Hematopoietic multipotent progenitor cell treated with erythropoietin and hydrocortisone succinate and interleukin-3 and kit ligand, for 15 days (in vitro differentiated cells): ENCODE results near the gene CACNA1C.
A peak's percentile ranks its signal among the peaks of the same experiment; 100 is the strongest.
"Not testable (repeated sequence)": the region's sequence is repeated elsewhere in the genome, so short reads cannot be mapped to it uniquely, and the experiment has no call there.

Experiments
- DNase-seq: peaks from one replicate; pipeline ENCODE4 v3.0.0-alpha.2; 2015; ENCODE audit warnings: low spot score

CACNA1C gene

DNA sequence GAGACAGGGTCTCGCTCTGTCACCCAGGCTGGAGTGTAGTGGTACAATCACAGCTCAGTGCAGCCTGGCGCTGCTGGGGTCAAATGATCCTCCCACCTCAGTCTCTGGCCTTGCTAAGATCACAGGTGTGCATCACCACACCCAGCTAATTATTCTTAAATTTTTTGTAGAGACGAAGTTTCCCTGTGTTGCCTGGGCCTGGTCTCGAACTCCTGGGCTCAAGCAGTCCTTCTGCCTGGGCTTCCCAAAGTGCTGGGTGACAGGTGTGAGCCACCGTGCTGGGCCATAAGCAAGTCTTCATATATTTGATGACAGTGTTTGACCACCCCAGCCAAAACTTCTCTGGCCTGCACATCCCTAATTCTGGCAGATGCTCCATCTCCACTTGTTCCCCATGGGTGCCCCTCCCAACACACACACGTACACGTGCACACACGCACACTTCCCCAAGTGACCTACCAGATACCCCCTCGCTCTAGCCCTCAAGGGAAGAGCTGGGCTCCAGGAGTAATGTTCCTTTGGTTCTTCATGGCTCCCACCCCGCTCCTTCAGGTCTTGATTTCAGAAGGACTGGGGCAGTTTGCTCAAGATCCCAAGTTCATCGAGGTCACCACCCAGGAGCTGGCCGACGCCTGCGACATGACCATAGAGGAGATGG is 637.7 kb downstream of the CACNA1C start:
- DNase-seq = no peak

DNA sequence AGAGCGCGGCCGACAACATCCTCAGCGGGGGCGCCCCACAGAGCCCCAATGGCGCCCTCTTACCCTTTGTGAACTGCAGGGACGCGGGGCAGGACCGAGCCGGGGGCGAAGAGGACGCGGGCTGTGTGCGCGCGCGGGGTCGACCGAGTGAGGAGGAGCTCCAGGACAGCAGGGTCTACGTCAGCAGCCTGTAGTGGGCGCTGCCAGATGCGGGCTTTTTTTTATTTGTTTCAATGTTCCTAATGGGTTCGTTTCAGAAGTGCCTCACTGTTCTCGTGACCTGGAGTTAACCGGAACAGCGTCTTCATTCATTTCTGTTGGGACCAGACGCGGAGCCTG is 638.2 kb downstream of the CACNA1C start:
- peak; percentile 63 for DNase-seq

DNA sequence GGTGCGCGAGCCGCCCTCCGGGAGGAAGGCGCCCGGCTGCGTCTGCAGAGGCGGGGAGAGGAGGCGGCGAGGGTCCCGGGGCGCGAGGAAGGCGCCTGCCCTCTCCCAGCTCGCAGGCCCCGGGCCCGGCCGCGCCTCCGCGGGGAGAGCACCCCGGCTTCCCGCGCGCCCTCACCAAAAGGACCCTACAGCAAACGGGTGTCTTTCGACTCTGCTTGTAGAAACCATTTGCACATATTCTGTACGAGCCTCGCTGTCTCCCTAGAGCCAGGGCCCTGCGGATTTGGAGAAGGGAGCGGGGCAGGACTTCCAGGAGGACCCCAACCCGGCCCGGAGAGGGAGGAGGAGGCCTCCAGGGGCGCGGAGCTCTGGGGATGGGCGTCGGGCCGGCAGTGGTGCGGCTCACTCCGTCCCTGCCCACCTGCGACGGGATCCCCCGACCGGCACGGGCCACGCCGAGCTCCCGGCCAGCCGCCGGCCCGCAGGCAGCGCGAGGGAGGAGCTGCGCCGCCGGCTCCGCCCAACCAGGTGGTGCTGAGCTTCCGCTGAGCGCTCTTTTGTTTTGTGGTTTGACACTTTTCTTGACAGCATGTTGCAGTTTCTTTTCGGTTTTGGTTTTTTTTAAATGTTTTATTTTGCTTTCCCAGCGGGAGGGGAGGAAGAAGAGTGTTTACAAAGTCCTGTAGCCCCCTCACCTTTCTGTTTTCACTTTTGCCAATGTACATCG is 638.7 kb downstream of the CACNA1C start:
- DNase-seq = peak; percentile 42

DNA sequence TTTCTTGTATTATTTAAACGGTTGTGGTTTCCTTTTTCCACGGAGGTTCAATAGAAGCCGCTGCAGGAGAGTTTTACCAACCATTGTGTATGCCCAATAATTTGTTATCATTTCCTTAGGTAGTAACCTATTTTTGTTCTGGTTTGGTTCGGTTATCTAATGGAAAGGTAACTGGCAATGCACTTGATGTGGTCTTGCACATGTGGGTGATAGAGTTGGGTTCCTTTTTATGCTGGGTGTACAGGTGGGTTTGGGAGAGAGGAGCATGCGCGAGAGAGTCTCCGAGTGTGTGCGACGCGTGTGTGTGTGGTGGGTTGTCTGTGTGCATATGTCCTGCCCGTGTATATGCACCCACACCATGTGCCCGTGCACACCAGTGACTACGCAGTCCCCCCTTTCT is 639.3 kb downstream of the CACNA1C start:
- DNase-seq = no peak

DNA sequence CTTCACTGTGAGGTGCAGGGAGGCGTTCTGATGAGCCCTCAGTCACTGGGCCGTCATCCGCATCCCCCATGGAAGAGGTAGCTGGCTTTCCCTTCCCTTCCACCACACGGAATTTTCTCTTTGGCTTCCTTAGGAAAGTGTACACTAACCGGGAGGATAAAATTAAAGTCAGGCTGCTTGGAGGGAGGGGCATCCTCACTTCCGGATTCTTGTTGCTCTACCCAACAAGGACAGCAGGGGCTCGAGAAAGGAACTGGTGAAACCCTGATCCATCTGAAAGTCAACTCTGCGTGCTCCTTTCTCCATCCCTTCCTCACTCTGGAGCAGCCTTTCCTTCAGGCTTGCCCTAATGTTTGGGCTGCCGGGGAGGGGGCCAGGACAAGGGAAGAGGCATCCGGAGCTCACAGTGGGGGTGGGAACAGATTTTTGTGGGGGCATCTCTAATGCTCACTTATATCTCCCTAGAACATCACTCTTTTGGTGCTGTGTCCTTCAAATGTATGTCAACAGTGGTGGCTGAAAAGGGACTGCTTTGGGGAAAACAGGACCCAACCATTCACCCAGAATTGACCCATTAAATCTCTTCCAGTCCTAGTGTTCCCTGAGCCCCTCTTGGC is 640.6 kb downstream of the CACNA1C start:
- DNase-seq = peak; percentile 39

DNA sequence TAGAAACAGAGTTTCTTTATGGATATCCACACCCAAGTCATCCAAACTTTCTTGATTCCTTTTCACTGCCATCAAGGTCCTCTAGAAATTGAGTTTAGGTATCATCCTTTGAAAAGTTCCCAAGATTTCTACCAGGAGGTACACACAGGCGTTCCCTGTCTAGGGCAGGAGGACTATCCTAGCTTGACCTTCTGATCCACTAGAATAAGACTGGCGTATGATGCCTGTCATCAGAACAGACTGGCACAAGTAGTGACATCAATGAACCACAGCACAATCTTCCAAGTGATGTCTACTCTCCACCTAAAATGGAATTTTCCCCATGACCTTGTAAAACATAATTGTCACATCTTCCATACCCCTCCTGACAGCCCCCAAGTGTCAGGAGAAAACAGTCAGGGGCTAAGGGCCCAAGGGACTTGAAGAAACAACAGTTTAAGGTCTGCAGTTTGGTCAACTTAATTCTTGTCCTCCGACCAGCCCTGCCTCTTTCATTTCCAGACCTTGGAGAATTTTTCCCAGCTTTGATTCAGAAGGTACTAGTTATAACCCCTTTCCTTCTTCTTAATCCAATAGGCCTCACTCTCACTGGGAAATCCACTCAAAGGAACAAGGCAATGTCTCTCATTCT is 641.3 kb downstream of the CACNA1C start:
- DNase-seq = no peak

DNA sequence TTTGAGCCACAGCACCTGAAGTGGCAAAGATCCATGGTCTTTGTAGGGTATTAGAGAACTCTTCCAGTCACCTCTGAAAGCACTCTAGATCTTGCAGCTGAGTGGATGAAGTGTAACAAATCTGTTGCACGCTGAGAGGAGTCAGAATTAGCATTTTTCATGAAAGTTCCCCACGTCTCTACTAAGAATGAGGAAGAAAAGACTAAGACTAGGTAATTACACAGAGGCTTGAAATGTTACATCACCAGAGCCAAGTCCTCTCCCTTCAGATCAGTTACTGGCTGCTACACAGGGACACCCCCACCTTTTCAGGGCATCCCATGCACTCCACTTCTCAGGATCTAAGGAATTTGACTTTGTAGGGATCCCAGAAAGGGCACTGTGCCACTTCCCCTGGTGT is 643.3 kb downstream of the CACNA1C start:
- DNase-seq = peak; percentile 18

DNA sequence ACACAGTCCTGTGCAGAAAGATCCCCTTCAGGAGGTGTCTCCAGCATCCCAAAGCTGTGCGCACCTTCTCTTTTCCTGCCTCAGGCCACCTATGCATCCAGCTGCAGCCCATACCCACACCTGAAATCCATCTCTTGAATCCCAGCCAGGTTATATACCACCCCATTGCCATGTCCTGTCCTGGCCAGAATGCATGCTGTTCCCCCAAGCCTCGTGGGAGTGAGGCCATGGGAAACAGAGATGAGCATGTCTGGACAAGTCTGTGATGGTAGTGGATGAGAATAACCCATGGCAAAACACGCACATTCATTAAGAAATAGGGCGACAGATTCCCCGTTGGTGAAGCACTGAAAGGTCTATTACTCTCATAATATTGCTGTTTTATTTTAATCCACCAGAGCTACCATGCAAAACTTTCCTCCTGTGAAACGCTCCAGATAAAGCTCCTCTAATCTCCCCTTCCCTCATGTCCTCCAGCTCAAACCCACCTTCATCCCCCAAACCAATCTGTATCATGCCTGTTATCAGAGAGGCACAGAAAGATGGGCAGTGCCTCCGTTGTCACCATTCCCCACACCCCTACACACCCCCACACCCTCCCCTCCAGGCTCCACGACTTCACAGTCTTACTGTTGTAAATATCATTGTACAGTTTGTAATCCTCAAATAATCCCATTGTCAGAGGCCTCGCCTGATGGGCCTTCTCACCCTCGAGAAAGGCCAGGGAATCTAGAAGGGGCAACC is 644.4 kb downstream of the CACNA1C start:
- DNase-seq = peak; percentile 80

DNA sequence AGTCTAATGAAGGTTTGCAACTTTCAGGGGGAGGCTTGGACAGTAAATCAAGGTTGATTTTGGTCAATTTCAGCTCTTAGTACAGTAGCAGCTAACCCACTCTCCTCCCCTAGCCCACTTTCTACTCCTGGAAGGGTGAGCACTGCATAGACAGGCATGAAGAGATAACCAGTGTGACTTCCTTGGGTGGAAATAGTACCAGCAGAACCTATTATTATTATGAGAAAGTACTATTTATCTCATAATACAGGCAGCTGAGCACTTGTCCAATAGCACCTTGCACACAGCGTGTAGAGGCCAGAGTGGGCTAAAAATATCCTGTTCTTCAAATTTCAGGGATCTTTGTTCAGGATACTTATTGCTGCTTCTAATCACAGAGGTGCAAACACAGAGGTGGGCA is 645.8 kb downstream of the CACNA1C start:
- peak; percentile 18 for DNase-seq

DNA sequence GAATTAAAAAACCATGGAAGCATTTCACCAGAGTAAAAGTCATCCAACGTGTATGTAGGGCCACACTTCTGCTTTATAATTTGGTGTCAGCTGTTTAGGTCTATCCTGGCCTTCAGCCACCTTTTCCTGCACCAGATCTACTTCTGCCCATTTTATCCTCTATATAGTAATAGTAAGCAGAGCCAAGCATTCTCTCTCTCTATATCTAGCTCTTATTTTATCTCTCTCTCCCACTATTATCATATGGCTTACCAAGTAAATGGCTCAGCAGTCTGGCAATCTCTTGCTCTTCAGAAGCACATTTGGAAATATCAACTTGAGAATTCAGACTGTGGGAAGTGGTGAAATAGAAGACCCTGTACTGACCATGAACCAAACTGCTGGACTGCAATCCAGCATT is 657.9 kb downstream of the CACNA1C start:
- no peak for DNase-seq

DNA sequence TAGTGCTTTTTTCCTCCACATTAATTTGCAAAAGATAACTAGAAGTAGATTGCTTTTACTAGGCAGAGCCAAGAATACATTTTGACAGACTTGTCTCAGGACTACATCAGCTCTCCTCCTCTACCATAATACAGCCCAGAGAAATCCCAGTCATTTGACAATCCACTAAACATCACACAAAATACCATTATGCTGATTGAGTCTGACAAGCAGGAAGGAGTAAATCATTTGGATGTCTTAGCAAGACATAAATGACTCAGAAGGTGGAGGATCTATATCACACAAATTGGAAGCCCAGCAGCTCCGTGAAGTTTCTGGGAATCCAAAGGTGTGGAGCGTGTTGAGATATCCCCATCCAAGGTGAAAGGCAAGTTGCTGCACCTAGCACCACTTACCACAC is 666.6 kb downstream of the CACNA1C start:
- no peak for DNase-seq

DNA sequence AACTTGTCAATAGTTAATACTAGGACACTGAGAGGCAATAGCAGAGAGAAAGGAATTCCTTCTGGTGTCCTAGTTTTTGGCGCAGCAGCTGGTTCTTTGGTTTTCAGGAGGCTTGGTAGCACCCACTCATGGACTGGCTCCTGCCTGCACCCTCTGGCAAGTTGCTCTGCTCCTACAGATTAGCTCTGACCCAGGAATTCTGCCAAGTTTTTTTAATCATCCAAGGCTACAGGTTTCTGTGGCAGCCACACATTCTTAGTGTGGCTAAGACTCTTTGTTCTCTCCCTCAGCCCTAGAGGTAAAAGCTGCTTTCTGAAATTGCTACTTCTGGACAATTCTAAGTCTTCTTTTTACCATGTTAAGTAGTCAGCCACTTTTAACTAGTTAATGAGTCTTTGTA is 670.0 kb downstream of the CACNA1C start:
- peak; percentile 49 for DNase-seq

DNA sequence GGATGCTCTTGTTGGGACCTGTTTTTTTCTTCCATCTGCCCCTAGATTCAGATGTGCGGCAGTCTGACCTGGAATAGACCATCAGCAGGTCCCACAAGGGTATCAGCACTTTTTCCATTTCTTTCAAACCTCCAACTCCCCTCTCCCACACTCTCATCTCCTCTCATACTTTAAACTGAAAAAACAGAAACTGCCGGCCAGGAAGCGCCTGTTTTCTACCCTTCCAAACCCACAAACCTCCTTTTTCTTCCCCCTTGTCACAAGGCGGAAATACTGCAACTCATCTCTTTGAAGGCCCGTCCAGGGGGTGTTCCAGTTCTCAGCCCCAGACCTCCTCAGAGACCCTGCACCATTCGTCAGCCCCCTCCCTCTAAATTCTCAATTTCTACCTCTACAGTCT is 679.5 kb downstream of the CACNA1C start:
- DNase-seq = no peak

DNA sequence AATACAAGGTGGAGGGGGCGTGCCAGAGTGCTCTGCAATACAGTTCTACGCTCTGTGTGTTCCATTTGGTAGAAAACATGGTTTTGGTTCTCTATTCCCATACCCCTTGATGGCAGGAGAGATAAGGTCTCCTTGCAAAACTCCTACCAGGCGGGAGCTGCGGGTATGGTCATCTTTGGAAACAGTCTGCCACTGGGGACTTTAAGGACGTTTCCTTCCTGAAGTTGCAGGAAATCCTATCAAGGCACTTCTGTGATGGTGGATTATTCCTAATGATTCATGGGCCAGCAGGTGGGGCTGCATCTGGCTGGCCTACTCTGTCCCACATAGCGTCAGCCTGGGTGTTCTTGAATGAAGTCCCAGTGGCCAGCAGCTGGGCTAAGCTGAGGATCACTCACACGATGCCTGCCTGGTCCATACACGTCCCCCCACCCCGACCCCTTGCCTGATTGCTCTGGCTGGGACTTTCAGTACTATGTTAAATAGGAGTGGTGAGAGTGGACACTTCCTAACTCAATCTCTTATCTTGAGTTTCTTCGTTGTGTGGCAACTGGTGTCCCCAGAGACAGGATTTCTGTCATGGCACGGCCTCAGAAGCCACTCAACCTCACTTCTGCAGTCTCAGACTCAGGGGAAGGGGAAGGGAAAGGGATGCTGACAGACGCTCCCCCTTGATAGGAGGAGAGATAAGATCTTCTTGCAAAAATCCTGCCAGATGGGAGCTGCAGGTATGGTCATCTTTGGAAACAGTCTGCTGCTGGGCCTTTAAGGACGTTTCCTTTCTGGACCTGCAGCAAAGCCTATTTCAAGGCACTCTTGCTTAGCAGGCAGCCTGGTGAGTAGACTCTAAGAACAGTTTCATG is 680.9 kb downstream of the CACNA1C start:
- DNase-seq = no peak

DNA sequence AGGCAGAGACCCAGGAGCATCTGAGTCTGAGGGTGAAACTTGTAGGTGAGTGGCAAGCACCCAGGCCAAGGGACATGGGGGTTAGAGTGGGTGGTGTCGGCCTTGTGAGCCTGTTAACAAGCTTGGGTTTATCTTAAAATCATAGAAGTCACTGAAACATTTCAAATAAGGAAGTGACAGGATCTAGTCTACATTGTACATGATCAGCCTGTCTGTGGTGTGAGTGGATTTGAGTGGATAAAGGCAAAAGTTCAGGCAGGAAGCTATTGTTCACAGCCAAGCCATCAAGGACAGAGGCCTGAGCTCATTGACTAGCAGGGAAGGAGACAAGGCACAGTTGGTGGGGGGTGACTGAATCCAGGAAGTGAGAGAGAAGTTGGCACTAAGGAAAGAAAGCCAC is 682.6 kb downstream of the CACNA1C start:
- no peak for DNase-seq

DNA sequence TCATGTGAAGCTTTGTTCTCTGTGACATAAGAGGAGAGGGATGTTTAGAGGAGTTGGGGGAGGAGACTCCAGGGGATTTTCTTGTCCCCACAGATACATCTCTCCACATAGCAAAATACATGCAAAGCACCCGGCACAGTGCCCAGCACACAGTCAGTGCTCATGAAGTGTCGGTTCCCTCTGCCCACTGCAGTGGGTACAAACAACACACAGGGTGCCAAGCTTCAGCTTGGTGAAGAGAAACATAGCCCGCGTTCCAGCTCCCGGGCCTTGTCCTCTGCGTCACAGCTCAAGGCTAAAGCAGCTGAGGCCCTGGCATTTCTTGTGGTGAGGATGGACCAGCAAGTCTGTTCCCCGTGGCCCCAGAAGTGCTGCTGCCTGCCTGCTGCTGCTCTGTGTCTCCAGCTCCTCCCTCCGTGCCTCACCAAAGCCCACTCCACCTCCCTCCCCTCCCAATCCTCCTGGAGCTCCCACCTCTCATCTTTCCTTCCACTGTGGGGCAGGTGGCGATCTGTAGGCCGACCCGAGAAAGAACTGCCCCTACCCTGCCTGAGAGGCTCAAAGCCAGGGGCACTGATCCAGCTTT is 685.0 kb downstream of the CACNA1C start:
- no peak for DNase-seq

DNA sequence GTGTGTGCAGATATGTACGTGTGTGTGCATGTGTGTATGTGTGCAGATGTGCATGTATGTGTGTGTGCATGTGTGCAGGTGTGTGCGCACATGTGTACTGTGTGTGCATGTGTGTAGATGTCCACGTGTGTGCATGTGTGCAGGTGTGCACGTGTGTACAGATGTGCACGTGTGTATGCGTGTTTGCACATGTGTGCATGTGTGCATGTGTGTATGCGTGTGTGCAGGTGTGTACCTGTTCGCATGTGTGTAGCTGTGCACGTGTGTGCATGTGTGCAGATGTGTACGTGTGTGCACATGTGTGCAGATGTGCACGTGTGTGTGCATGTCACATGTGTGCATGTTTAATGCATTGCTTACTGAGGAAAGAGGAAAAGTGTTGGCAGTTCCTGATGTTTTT is 686.3 kb downstream of the CACNA1C start:
- no peak for DNase-seq

DNA sequence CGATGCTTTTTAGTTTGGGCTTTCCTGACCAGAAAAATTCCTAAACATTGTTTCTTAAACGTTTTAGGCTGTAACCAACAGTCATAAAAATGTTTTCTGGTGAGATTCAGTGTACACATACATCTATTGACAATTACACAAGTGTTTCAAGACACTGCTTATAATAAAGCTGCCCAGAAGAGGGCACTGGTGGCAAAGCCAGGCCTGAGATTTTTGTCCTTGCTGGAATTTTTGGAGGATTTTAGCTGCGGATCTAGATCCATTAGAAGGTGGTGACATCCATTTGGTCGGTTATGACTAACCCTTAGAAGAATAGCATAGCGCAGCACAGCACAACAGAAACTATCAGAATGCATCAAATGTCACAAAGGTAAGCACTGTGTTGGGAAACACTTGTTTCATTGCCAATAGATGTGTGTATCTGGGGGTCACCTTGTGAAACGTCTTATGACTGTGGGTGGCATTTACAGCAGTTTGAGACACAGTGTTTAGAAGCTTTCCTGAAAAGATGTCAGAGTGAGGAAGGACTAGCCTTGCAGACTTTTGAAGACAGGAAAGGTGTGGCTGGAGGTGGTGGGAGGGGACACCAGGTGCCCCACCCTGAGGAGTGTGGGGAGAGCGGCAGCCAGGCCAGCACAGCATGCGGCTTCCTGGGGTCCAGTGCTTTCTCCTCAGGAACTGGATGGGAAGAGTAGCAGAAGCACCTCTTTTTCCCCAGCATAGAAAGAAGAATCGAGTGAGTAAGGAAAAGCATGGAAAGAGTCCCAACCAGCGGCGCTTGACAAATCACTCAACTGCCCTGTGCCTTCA is 687.2 kb downstream of the CACNA1C start:
- DNase-seq = no peak

DNA sequence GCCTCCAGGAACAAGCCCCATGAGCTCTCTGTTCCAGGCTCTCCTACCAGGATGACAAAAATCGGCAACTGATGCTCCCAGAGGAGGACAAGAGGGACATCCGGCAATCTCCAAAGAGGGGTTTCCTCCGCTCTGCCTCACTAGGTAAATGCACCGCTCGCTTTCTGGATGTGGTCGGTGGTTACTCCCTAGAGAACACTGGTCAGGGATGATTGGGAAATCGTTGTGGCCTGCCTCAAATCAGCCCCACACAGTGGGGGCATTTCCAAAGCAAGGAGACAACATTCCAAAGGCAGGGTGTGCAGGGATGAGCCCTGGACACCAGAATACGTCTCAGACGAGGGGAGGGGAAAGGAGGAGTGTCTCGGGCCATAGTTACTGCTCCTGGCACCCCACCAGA is 689.2 kb downstream of the CACNA1C start:
- not testable (repeated sequence) for DNase-seq

DNA sequence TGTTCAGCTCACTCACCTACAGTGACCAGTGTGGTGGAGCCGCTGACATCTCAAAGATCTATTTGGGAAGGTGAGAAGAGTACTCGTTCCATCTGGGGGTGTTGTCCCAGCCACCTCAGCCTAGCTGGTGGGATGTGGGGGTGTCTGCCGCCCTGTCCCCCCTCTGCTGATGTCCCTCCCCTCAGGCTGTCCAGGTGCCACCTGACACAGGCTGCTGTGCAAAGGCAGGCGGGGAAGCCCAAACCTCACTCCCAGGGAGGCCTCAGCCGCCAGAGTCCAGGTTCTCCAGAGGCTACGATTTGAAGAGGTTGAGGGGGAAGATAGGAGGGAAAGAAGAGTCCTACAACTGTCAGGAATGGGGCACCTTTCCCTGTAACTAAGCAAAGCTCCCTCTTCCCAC is 690.7 kb downstream of the CACNA1C start:
- DNase-seq = no peak
